Vagina (tissue), 2 donors: Measurements from ENCODE around the gene CTDSP1. TPM values are rescaled to one million over a fixed set of nuclear protein-coding genes. Genes with fewer than 3 reads are reported as not detected.

Experiments
- DNase-seq, 2 donors: peaks; one replicate each; pipeline ENCODE4 v3.0.0-alpha.2; 2017; ENCODE audit errors: extremely low spot score in 2 of 2
- H3K27ac ChIP-seq: fragments of 200-600 bp; sonication (generic); one replicate; pipeline ENCODE4 v1.5.1; 2019
- H3K27me3 ChIP-seq: fragments of 200-600 bp; sonication (generic); one replicate; pipeline ENCODE4 v1.5.1; 2019
- H3K36me3 ChIP-seq, 2 donors: fragments of 200-600 bp; sonication (generic); one replicate each; pipeline ENCODE4 v1.5.1; 2017 to 2019
- H3K4me1 ChIP-seq: fragments of 200-600 bp; sonication (generic); one replicate; pipeline ENCODE4 v1.5.1; 2019
- H3K4me3 ChIP-seq, 2 donors: fragments of 200-600 bp; sonication (generic); 1 replicate in 1 of 2; 2 replicates in 1 of 2; pipeline ENCODE4 v1.5.1; 2016 to 2019
- H3K9me3 ChIP-seq: fragments of 200-600 bp; sonication (generic); one replicate; pipeline ENCODE4 v1.5.1; 2019
- CTCF ChIP-seq, 3 experiments: fragments of 450-650 bp in 2 of 3; fragments of 200-600 bp in 1 of 3; sonication (generic) in 1 of 3; IDR thresholded peaks; one replicate each; pipeline ENCODE4 v1.5.1; 2017 to 2019; ENCODE audit warnings: antibody characterized with exemption in 3 of 3, mild to moderate bottlenecking in 2 of 3, moderate library complexity in 2 of 3
- POLR2A ChIP-seq, 2 donors: fragments of 450-650 bp; IDR thresholded peaks; one replicate each; pipeline ENCODE4 v1.6.1; 2017; ENCODE audit warnings: antibody characterized with exemption in 2 of 2, mild to moderate bottlenecking in 2 of 2, moderate library complexity in 2 of 2
- POLR2AphosphoS5 ChIP-seq, 2 donors: sonication (generic); formaldehyde crosslinking; IDR thresholded peaks; one replicate each; pipeline ENCODE4 v1.9.0; 2017; ENCODE audit warnings: antibody characterized with exemption in 2 of 2, mild to moderate bottlenecking in 2 of 2, low read depth in 1 of 2; ENCODE audit not compliant: insufficient read depth in 1 of 2
- intact Hi-C: fragments of 100-400 bp; cut with DNase I; formaldehyde crosslinking; loops from one replicate; pipeline ENCODE4 v1.15.1; 2023
- total RNA-seq: library from RNA; depleted of rRNA; stranded (reverse); fragments of >200 nt; gene quantifications from one replicate; pipeline ENCODE4 v1.2.3, GENCODE V29; 2016

The CTDSP1 gene
- total RNA-seq, 1 donor from 2014 or later = 103 TPM

- intact Hi-C loops = loop anchor here (2.0 to 10.0 kb wide), 3 partner anchors 67 to 241 kb away; partner anchors contain the start of genes CNOT9 and USP37
- Histone ChIP-seq H3K27me3 (no peaks in the 10 kb centered on the region), H3K36me3 (peaks cover 0 to 41% of the 10 kb centered on the region in 2 donors), H3K4me1 (peaks cover 69% of the 10 kb centered on the region), H3K27ac (no peak overlapping the region), H3K9me3 (no peaks in the 10 kb centered on the region), H3K4me3 (no peak overlapping the region)
- DNase-seq = no peak
- no peak for TF ChIP-seq CTCF (IDR thresholded peaks at IDR 0.05)
- no peak for TF ChIP-seq POLR2AphosphoS5 (IDR thresholded peaks at IDR 0.05; ENCODE audit: insufficient read depth in 1 of 2, low read depth in 1 of 2)
- TF ChIP-seq POLR2A (IDR thresholded peaks at IDR 0.05) = no peak
Measured at GRCh38 chr2:218403810-218404209, 4.1 kb downstream of the CTDSP1 start.

GRCh38 chr2:218404351-218405085 lies 4.8 kb downstream of the CTDSP1 start:
- peak overlapping the region; percentile 97 for H3K27ac ChIP-seq
- H3K4me1 ChIP-seq = peaks cover 69% of the 10 kb centered on the region
- TF ChIP-seq CTCF (IDR thresholded peaks at IDR 0.05) = no peak
- TF ChIP-seq POLR2A (IDR thresholded peaks at IDR 0.05) = no peak
- TF ChIP-seq POLR2AphosphoS5 (IDR thresholded peaks at IDR 0.05; ENCODE audit: insufficient read depth in 1 of 2, low read depth in 1 of 2) = no peak
- no peaks in the 10 kb centered on the region for H3K27me3 ChIP-seq
- intact Hi-C loops = loop anchor here (10.0 kb wide), 2 partner anchors 160 to 240 kb away; partner anchors contain the start of genes CNOT9 and USP37
- H3K36me3 ChIP-seq = peaks cover 0 to 41% of the 10 kb centered on the region in 2 donors
- no peak overlapping the region for H3K4me3 ChIP-seq
- H3K9me3 ChIP-seq = no peaks in the 10 kb centered on the region
- DNase-seq = no peak

- Histone ChIP-seq H3K9me3 (no peaks in the 10 kb centered on the region), H3K27me3 (no peaks in the 10 kb centered on the region), H3K4me1 (peaks cover 69% of the 10 kb centered on the region), H3K4me3 (peak overlapping the region; percentile 35 to 53), H3K27ac (peak overlapping the region; percentile 97), H3K36me3 (peaks cover 0 to 41% of the 10 kb centered on the region in 2 donors)
- intact Hi-C loops = loop anchor here (10.0 kb wide), 2 partner anchors 160 to 240 kb away; partner anchors contain the start of genes CNOT9 and USP37
- TF ChIP-seq POLR2AphosphoS5 (IDR thresholded peaks at IDR 0.05; ENCODE audit: insufficient read depth in 1 of 2, low read depth in 1 of 2) = no peak
- no peak for TF ChIP-seq POLR2A (IDR thresholded peaks at IDR 0.05)
- no peak for TF ChIP-seq CTCF (IDR thresholded peaks at IDR 0.05)
- no peak for DNase-seq
Measured at GRCh38 chr2:218405086-218405745, 5.5 kb downstream of the CTDSP1 start.

GRCh38 chr2:218405746-218406208 lies 6.1 kb downstream of the CTDSP1 start:
- intact Hi-C loops = loop anchor here (10.0 kb wide), 2 partner anchors 159 to 239 kb away; partner anchors contain the start of genes CNOT9 and USP37
- Histone ChIP-seq H3K27me3 (no peaks in the 10 kb centered on the region), H3K36me3 (peaks cover 0 to 41% of the 10 kb centered on the region in 2 donors), H3K4me1 (peaks cover 68% of the 10 kb centered on the region), H3K4me3 (peak overlapping the region; percentile 35 to 53), H3K27ac (peak overlapping the region; percentile 97), H3K9me3 (no peaks in the 10 kb centered on the region)
- no peak for DNase-seq
- TF ChIP-seq CTCF (IDR thresholded peaks at IDR 0.05) (no peak), POLR2A (IDR thresholded peaks at IDR 0.05) (no peak), POLR2AphosphoS5 (IDR thresholded peaks at IDR 0.05; ENCODE audit: insufficient read depth in 1 of 2, low read depth in 1 of 2) (peak in 1 of 2 donors; percentile 35)
